ENCODE data around the gene IL18BP.

IL18BP gene

DNA sequence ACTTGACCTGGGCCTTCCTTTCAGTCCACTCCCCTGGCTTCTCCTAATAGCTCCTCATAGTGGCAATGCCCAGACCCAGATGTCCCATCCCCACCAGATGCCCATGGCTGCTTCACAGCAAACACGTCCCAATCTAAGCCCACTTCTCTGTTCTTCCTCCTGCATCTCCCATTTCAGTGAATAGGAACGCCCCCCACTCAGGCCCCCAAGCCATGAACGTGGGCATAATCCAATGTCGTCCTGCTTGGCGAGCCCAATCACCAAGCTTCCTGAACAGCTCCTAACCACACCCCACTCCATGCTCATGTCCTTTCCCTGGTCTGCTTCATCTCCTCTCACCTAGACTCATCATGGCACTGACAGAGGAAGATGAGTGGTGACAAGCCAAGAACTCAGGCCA lies 8.9 kb downstream of the IL18BP start:
- Histone ChIP-seq H3K18ac (ENCODE audit: low read length) (no peak overlapping the region), H3K4ac (ENCODE audit: low read depth, low read length) (no peak overlapping the region), H3K14ac (ENCODE audit: low read length) (no peak overlapping the region), H4K8ac (ENCODE audit: low read depth, low read length) (no peak overlapping the region), H2BK12ac (ENCODE audit: low read length) (no peak overlapping the region), H2BK120ac (ENCODE audit: insufficient read depth, low read length, poor library complexity) (no peak overlapping the region), H3K9me3 (ENCODE audit: insufficient read depth, low read depth, low read length) (no peaks in the 10 kb centered on the region), H3K23ac (ENCODE audit: low read length) (no peak overlapping the region), H4K12ac (ENCODE audit: low read depth, low read length) (no peak overlapping the region), H4K91ac (ENCODE audit: low read depth, low read length) (no peak overlapping the region), H3K4me2 (ENCODE audit: low read length) (no peak overlapping the region), H3K79me1 (ENCODE audit: low read length) (no peaks in the 10 kb centered on the region), H3K4me1 (ENCODE audit: control insufficient read depth in 1 of 2, insufficient read depth in 2 of 2, low read length in 2 of 2) (no peaks in the 10 kb centered on the region), H3K4me3 (ENCODE audit: low read depth, low read length) (no peak overlapping the region), H3K9ac (ENCODE audit: low read length) (no peak overlapping the region), H2AK5ac (ENCODE audit: low read length) (no peak overlapping the region), H2AFZ (ENCODE audit: insufficient read depth, low read length, poor library complexity) (no peak overlapping the region), H2BK5ac (ENCODE audit: low read depth, low read length, poor library complexity) (no peak overlapping the region), H3K79me2 (ENCODE audit: control insufficient read depth, insufficient read depth, low read length, poor library complexity) (no peaks in the 10 kb centered on the region), H3K36me3 (ENCODE audit: control insufficient read depth in 1 of 2, insufficient read depth in 2 of 2, low read length in 2 of 2) (peaks cover 88 to 95% of the 10 kb centered on the region in 2 experiments), H3K27me3 (ENCODE audit: insufficient read depth, low read length) (no peaks in the 10 kb centered on the region), H3K27ac (ENCODE audit: low read depth, low read length) (no peak overlapping the region)
- DNase-seq = no peak
- no CpG with 5 or more reads among the region's 5 CpGs for WGBS (ENCODE audit: extremely low coverage, insufficient coverage, insufficient read length)

DNA sequence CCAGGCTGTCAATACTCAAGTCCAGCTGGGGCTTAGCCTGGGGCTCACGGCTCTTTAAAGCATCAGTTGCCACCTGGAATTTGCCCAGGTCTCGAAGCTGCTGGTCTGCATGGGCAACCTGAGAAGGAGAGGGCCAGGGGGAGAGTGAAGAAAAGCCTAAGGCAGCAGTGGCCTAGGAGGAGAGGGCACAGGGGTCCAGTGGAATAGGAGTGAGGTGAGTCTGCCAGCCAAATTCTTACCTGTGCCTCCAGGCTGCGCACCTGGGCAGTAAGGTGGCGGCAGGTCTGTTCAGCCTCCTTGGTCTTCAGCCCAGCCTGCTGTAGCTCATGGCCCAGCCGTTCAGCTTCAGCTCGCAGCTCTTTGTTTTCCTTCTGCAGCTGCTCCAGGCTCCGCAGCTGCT lies 10.0 kb downstream of the IL18BP start:
- Histone ChIP-seq H3K4me3 (ENCODE audit: low read depth, low read length) (no peak overlapping the region), H4K12ac (ENCODE audit: low read depth, low read length) (no peak overlapping the region), H2BK5ac (ENCODE audit: low read depth, low read length, poor library complexity) (no peak overlapping the region), H3K4me2 (ENCODE audit: low read length) (no peak overlapping the region), H4K8ac (ENCODE audit: low read depth, low read length) (no peak overlapping the region), H3K79me1 (ENCODE audit: low read length) (no peaks in the 10 kb centered on the region), H3K9me3 (ENCODE audit: insufficient read depth, low read depth, low read length) (peaks cover under 1% of the 10 kb centered on the region), H3K36me3 (ENCODE audit: control insufficient read depth in 1 of 2, insufficient read depth in 2 of 2, low read length in 2 of 2) (peaks cover 90 to 96% of the 10 kb centered on the region in 2 experiments), H2BK12ac (ENCODE audit: low read length) (no peak overlapping the region), H3K18ac (ENCODE audit: low read length) (no peak overlapping the region), H2BK120ac (ENCODE audit: insufficient read depth, low read length, poor library complexity) (no peak overlapping the region), H3K23ac (ENCODE audit: low read length) (no peak overlapping the region), H2AFZ (ENCODE audit: insufficient read depth, low read length, poor library complexity) (no peak overlapping the region), H3K27ac (ENCODE audit: low read depth, low read length) (no peak overlapping the region), H3K14ac (ENCODE audit: low read length) (no peak overlapping the region), H3K27me3 (ENCODE audit: insufficient read depth, low read length) (no peaks in the 10 kb centered on the region), H4K91ac (ENCODE audit: low read depth, low read length) (no peak overlapping the region), H3K9ac (ENCODE audit: low read length) (no peak overlapping the region), H3K4me1 (ENCODE audit: control insufficient read depth in 1 of 2, insufficient read depth in 2 of 2, low read length in 2 of 2) (no peaks in the 10 kb centered on the region), H3K79me2 (ENCODE audit: control insufficient read depth, insufficient read depth, low read length, poor library complexity) (no peaks in the 10 kb centered on the region), H2AK5ac (ENCODE audit: low read length) (no peak overlapping the region), H3K4ac (ENCODE audit: low read depth, low read length) (no peak overlapping the region)
- DNase-seq = no peak
- no CpG with 5 or more reads among the region's 7 CpGs for WGBS (ENCODE audit: extremely low coverage, insufficient coverage, insufficient read length)

- no peak overlapping the region for H2BK120ac ChIP-seq (ENCODE audit: insufficient read depth, low read length, poor library complexity)
- H4K91ac ChIP-seq (ENCODE audit: low read depth, low read length) = no peak overlapping the region
- peaks cover 2% of the 10 kb centered on the region for H3K9me3 ChIP-seq (ENCODE audit: insufficient read depth, low read depth, low read length)
- H3K14ac ChIP-seq (ENCODE audit: low read length) = no peak overlapping the region
- H2AFZ ChIP-seq (ENCODE audit: insufficient read depth, low read length, poor library complexity) = no peak overlapping the region
- H3K36me3 ChIP-seq (ENCODE audit: control insufficient read depth in 1 of 2, insufficient read depth in 2 of 2, low read length in 2 of 2) = peaks cover 90 to 96% of the 10 kb centered on the region in 2 experiments
- WGBS (ENCODE audit: extremely low coverage, insufficient coverage, insufficient read length) = no CpG with 5 or more reads among the region's 6 CpGs
- no peak overlapping the region for H2BK5ac ChIP-seq (ENCODE audit: low read depth, low read length, poor library complexity)
- H3K4ac ChIP-seq (ENCODE audit: low read depth, low read length) = no peak overlapping the region
- H4K12ac ChIP-seq (ENCODE audit: low read depth, low read length) = no peak overlapping the region
- H3K18ac ChIP-seq (ENCODE audit: low read length) = no peak overlapping the region
- no peak overlapping the region for H3K27ac ChIP-seq (ENCODE audit: low read depth, low read length)
- H3K79me2 ChIP-seq (ENCODE audit: control insufficient read depth, insufficient read depth, low read length, poor library complexity) = no peaks in the 10 kb centered on the region
- no peak for DNase-seq
- no peak overlapping the region for H3K9ac ChIP-seq (ENCODE audit: low read length)
- no peak overlapping the region for H3K4me2 ChIP-seq (ENCODE audit: low read length)
- no peak overlapping the region for H2BK12ac ChIP-seq (ENCODE audit: low read length)
- no peak overlapping the region for H3K23ac ChIP-seq (ENCODE audit: low read length)
- H4K8ac ChIP-seq (ENCODE audit: low read depth, low read length) = no peak overlapping the region
- no peaks in the 10 kb centered on the region for H3K27me3 ChIP-seq (ENCODE audit: insufficient read depth, low read length)
- no peak overlapping the region for H3K4me3 ChIP-seq (ENCODE audit: low read depth, low read length)
- H3K79me1 ChIP-seq (ENCODE audit: low read length) = no peaks in the 10 kb centered on the region
- no peak overlapping the region for H2AK5ac ChIP-seq (ENCODE audit: low read length)
- no peaks in the 10 kb centered on the region for H3K4me1 ChIP-seq (ENCODE audit: control insufficient read depth in 1 of 2, insufficient read depth in 2 of 2, low read length in 2 of 2)
These were observed 10.4 kb downstream of the IL18BP start for GRCh38 chr11:72009156-72009555.

- no CpG with 5 or more reads among the region's 10 CpGs for WGBS (ENCODE audit: extremely low coverage, insufficient coverage, insufficient read length)
These were observed 12.0 kb downstream of the IL18BP start for GRCh38 chr11:72010529-72011233.

More at GRCh38 chr11:72010529-72011233, 12.0 kb downstream of the IL18BP start:
- Histone ChIP-seq H2AFZ (ENCODE audit: insufficient read depth, low read length, poor library complexity) (no peak overlapping the region), H2AK5ac (ENCODE audit: low read length) (no peak overlapping the region), H4K12ac (ENCODE audit: low read depth, low read length) (no peak overlapping the region), H4K8ac (ENCODE audit: low read depth, low read length) (no peak overlapping the region), H3K27ac (ENCODE audit: low read depth, low read length) (no peak overlapping the region), H3K4me1 (ENCODE audit: control insufficient read depth in 1 of 2, insufficient read depth in 2 of 2, low read length in 2 of 2) (no peaks in the 10 kb centered on the region), H3K18ac (ENCODE audit: low read length) (no peak overlapping the region), H3K23ac (ENCODE audit: low read length) (no peak overlapping the region), H3K79me2 (ENCODE audit: control insufficient read depth, insufficient read depth, low read length, poor library complexity) (no peaks in the 10 kb centered on the region), H3K4me2 (ENCODE audit: low read length) (no peak overlapping the region), H3K27me3 (ENCODE audit: insufficient read depth, low read length) (no peaks in the 10 kb centered on the region), H2BK5ac (ENCODE audit: low read depth, low read length, poor library complexity) (no peak overlapping the region), H3K4ac (ENCODE audit: low read depth, low read length) (no peak overlapping the region), H2BK12ac (ENCODE audit: low read length) (no peak overlapping the region), H3K79me1 (ENCODE audit: low read length) (no peaks in the 10 kb centered on the region), H4K91ac (ENCODE audit: low read depth, low read length) (no peak overlapping the region), H3K36me3 (ENCODE audit: control insufficient read depth in 1 of 2, insufficient read depth in 2 of 2, low read length in 2 of 2) (peaks cover 90 to 96% of the 10 kb centered on the region in 2 experiments), H3K4me3 (ENCODE audit: low read depth, low read length) (no peak overlapping the region), H3K9me3 (ENCODE audit: insufficient read depth, low read depth, low read length) (peaks cover 2% of the 10 kb centered on the region), H3K14ac (ENCODE audit: low read length) (no peak overlapping the region), H2BK120ac (ENCODE audit: insufficient read depth, low read length, poor library complexity) (no peak overlapping the region), H3K9ac (ENCODE audit: low read length) (no peak overlapping the region)
- no peak for DNase-seq
